T-helper 17 cell (primary cell): ENCODE data around the gene ENDOD1. TPM values are rescaled to one million over a fixed set of nuclear protein-coding genes. Genes with fewer than 3 reads are reported as not detected.
A peak's percentile ranks its signal among the peaks of the same experiment; 100 is the strongest.
"Not testable (repeated sequence)": the region's sequence is repeated elsewhere in the genome, so short reads cannot be mapped to it uniquely, and the experiment has no call there.

ENCODE experiments used
- ATAC-seq: fragments of 150-1000 bp; cut with Tn5 transposase; 2 replicates; pipeline ENCODE4 v1.10.0; 2021; ENCODE audit warnings: mild to moderate bottlenecking, moderate library complexity
- DNase-seq, 3 donors: peaks; one replicate each; pipeline versions ENCODE4 v3.0.0 to v3.0.0-alpha.2; 2020 to 2021
- H3K9me3 ChIP-seq: one replicate; pipeline ENCODE4 v1.7.0; 2013; ENCODE audit warnings: low read length, mild to moderate bottlenecking; ENCODE audit not compliant: control insufficient read depth, poor library complexity, severe bottlenecking
- H3K27ac Mint-ChIP-seq: one replicate; pipeline ENCODE4 v1.8.0; 2022; ENCODE audit warnings: mild to moderate bottlenecking, moderate library complexity, mixed read lengths
- H3K27me3 Mint-ChIP-seq: one replicate; pipeline ENCODE4 v1.8.0; 2022; ENCODE audit warnings: mixed read lengths
- H3K36me3 Mint-ChIP-seq: one replicate; pipeline ENCODE4 v1.8.0; 2022; ENCODE audit warnings: low read depth, mixed read lengths
- H3K4me1 Mint-ChIP-seq: one replicate; pipeline ENCODE4 v1.8.0; 2022; ENCODE audit warnings: mild to moderate bottlenecking, mixed read lengths
- H3K4me3 Mint-ChIP-seq: one replicate; pipeline ENCODE4 v1.8.0; 2022; ENCODE audit warnings: mild to moderate bottlenecking, moderate library complexity, mixed read lengths
- total RNA-seq, 4 donors: library from RNA in 2 of 4; stranded (reverse) in 2 of 4; gene quantifications; one replicate each; pipeline ENCODE4 v1.2.3 and lab custom pipeline; 2022 to 2026

The ENDOD1 gene
- total RNA-seq, 2 donors from 2014 or later, result 7.3 to 22.5 TPM

DNA sequence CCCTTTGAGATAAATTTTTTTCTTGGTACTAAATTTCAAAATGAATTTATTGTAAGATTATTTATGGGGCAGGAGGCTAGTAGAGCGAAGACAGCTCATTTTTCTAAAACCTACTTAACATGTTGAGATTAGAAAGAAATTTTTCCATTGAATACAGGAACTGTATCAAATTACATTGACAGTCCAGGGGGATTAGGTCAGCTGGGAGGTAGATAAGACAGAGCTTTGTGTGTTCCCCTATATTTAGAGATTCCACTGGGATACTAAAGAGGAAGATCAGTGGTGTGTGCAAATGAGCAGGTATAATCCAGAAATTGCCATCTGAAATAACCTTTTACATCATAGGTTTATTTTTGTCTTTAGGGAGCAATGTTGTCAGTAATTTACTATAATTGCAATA is 32.1 kb downstream of the ENDOD1 start:
- Mint-ChIP-seq H3K27me3 (no peaks in the 10 kb centered on the region), H3K36me3 (peaks cover 2% of the 10 kb centered on the region), H3K4me3 (no peak overlapping the region), H3K4me1 (peaks cover 8% of the 10 kb centered on the region), H3K27ac (no peak overlapping the region)
- ATAC-seq, result no peak
- no peaks in the 10 kb centered on the region for H3K9me3 ChIP-seq
- no peak for DNase-seq

DNA sequence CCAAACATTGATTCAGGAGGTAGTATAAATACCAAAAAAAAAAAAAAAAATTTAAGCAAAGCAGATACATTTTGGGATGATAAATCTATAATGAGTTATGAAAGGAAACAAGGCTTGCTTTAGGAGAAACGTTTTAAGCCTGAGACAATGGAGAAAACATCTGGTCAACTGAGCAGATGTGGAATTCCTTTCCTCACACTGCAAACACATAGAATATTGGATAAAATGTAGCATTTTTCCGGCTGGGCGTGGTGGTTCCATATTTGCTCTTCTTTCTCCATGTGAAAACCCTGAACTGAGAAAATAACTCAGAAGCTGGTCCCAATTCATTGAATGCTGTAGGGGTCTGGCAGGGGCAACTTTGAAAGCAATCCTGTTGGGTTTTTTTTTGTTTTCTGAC is 33.9 kb downstream of the ENDOD1 start:
- H3K36me3 Mint-ChIP-seq, result peaks cover 2% of the 10 kb centered on the region
- no peaks in the 10 kb centered on the region for H3K9me3 ChIP-seq
- H3K27ac Mint-ChIP-seq, result no peak overlapping the region
- H3K4me3 Mint-ChIP-seq, result no peak overlapping the region
- ATAC-seq (no peak), DNase-seq (no peak)
- H3K27me3 Mint-ChIP-seq, result no peaks in the 10 kb centered on the region
- H3K4me1 Mint-ChIP-seq, result peaks cover 8% of the 10 kb centered on the region

DNA sequence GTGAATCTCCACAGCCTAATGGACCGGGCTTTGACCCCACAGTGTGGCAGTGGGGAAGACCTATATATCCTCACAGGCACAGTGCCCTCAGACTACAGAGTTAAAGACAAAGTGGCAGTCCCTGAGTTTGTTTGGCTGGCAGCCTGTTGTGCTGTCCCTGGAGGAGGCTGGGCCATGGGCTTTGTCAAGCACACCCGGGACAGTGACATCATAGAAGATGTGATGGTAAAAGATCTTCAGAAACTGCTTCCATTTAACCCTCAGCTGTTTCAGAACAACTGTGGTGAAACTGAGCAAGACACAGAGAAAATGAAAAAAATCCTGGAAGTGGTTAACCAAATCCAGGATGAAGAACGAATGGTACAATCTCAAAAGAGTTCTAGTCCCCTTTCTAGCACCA is 39.0 kb downstream of the ENDOD1 start:
- H3K36me3 Mint-ChIP-seq, result peaks cover 7% of the 10 kb centered on the region
- H3K4me3 Mint-ChIP-seq, result peak overlapping the region; percentile 12
- H3K27me3 Mint-ChIP-seq, result no peaks in the 10 kb centered on the region

DNA sequence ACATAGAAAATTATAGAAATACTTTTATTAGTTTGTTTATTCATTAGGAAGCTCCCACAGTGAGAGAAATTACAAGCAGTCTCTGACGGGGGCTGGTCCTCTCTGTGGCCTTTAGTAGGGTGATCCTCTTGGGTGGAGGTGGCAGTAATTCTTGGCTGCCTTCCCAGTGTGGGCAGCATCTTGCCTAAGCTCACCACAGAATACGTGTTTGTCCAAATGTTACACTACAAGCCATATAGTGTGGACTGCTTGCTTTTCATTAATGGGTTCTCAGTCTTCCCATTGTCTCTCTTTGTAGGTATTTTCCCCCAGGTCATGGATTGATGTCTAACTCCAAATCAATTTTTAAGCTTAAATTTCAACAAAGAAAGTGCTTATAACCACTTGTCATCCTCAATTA is 43.3 kb downstream of the ENDOD1 start:
- DNase-seq (no peak), ATAC-seq (no peak)
- Mint-ChIP-seq H3K4me1 (peaks cover 5% of the 10 kb centered on the region), H3K4me3 (no peak overlapping the region), H3K36me3 (peaks cover 7% of the 10 kb centered on the region), H3K27ac (no peak overlapping the region), H3K27me3 (no peaks in the 10 kb centered on the region)
- no peaks in the 10 kb centered on the region for H3K9me3 ChIP-seq

More for the DNA sequence above, 39.0 kb downstream of the ENDOD1 start:
- Mint-ChIP-seq H3K4me1 (peaks cover 5% of the 10 kb centered on the region), H3K27ac (no peak overlapping the region)
- ATAC-seq (no peak), DNase-seq (no peak)
- H3K9me3 ChIP-seq, result no peaks in the 10 kb centered on the region

DNA sequence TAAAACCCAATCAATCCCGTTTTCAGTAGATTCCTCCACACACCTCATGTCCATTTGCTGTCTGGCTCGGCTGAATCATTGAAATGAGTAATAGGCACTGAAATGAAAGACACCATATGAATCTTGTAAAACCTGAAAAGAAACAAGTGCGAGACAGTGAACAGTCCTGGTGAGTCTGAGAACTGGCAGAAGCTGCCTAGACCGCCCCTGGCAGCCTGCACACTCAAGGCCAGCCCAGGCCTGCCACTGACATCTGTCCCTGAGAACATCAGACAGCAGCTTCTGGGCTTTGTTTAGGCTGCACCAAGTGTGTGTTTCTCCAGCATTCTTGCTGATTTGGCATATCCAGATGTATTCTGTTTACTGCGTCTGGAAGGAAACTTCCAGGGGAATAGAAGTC is 44.8 kb downstream of the ENDOD1 start:
- no peak for ATAC-seq

DNA sequence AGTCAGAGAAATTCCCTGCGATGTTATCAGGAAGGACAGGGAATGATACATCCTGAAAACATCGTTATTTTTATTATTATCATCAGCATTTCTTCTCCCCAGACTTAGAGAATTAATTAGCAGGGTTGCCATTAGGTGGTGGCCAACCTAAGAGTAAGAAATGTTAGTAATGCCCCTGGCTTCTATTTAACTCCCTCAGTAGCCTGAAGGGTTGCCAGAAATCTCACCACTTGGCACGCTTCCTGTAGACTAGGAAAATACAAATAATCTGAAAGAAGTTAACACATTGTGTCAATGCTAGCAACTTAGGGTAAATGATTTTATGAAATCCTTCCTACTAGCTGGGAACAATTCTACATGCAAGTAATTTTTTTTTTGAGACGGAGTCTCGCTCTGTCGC is 45.5 kb downstream of the ENDOD1 start:
- H3K4me3 Mint-ChIP-seq, result no peak overlapping the region

More for the DNA sequence above, 44.8 kb downstream of the ENDOD1 start:
- Mint-ChIP-seq H3K4me3 (no peak overlapping the region), H3K36me3 (peaks cover 4% of the 10 kb centered on the region), H3K27ac (no peak overlapping the region), H3K27me3 (peaks cover 6% of the 10 kb centered on the region), H3K4me1 (peaks cover 8% of the 10 kb centered on the region)
- no peaks in the 10 kb centered on the region for H3K9me3 ChIP-seq
- no peak for DNase-seq

DNA sequence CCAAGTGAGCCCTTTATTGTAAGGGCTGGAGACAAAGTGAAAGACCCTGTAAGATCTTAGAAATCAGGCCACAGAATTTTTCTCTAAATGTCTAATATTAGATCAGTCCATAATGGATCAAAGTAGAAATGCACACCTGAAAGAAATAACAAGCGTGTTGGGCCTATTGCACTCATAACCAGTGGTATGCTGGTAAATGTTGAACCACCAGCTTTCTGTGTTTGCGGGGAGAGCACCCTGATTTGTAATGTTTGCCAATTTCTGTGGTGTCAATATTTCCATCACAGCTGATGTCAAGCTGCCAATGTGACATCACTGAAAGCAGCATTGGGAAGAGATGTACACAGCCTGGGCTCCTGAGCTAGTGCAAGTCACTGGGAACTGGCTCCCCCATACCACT is 46.2 kb downstream of the ENDOD1 start:
- Mint-ChIP-seq H3K27me3 (peaks cover 16% of the 10 kb centered on the region), H3K36me3 (peaks cover 4% of the 10 kb centered on the region), H3K4me3 (no peak overlapping the region), H3K4me1 (peaks cover 8% of the 10 kb centered on the region), H3K27ac (no peak overlapping the region)
- ATAC-seq, result no peak
- DNase-seq, result no peak
- no peaks in the 10 kb centered on the region for H3K9me3 ChIP-seq

More for the DNA sequence above, 45.5 kb downstream of the ENDOD1 start:
- Mint-ChIP-seq H3K27ac (no peak overlapping the region), H3K36me3 (peaks cover 4% of the 10 kb centered on the region), H3K4me1 (peaks cover 8% of the 10 kb centered on the region), H3K27me3 (peaks cover 13% of the 10 kb centered on the region)
- no peak for ATAC-seq
- H3K9me3 ChIP-seq, result no peaks in the 10 kb centered on the region
- DNase-seq, result no peak

DNA sequence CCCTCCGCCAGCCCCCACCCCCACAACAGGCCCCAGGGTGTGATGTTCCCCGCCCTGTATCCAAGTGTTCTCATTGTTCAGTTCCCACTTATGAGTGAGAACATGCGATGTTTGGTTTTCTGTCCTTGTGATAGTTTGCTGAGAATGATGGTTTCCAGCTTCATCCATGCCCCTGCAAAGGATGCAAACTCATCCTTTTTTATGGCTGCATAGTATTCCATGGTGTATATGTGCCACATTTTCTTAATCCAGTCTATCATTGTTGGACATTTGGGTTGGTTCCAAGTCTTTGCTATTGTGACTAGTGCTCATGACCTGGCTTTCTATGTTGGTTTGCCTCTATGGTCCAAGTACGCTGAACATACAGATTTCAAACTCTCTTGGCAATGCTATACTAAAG is 47.1 kb downstream of the ENDOD1 start:
- not testable (repeated sequence) for H3K9me3 ChIP-seq, H3K36me3 Mint-ChIP-seq, H3K27ac Mint-ChIP-seq, H3K4me3 Mint-ChIP-seq, DNase-seq, H3K4me1 Mint-ChIP-seq, ATAC-seq
- H3K27me3 Mint-ChIP-seq, result peaks cover 16% of the 10 kb centered on the region

DNA sequence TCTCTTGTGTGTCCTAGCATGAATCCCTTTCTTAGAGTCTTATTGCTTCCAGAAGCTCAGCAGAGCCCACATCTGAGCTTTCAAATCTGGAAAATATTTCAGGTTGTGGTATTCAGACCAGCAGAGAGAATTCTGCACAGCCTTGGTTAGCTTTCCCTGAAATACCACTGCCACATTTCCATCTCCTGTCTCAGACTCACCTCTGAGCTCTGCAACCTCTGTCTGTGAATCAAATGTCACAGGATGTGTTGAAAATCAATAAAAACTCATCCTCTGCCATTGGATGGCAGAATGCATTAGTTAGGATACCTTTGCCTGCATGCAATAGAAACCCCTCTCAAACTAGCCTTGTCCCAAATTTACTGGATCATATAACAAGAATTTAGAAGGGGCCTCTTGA is 47.7 kb downstream of the ENDOD1 start:
- no peaks in the 10 kb centered on the region for H3K9me3 ChIP-seq
- ATAC-seq (no peak), DNase-seq (no peak)
- H3K27ac Mint-ChIP-seq, result no peak overlapping the region
- H3K36me3 Mint-ChIP-seq, result peaks cover 2% of the 10 kb centered on the region
- peaks cover 5% of the 10 kb centered on the region for H3K4me1 Mint-ChIP-seq
- H3K27me3 Mint-ChIP-seq, result peaks cover 19% of the 10 kb centered on the region
- H3K4me3 Mint-ChIP-seq, result no peak overlapping the region

DNA sequence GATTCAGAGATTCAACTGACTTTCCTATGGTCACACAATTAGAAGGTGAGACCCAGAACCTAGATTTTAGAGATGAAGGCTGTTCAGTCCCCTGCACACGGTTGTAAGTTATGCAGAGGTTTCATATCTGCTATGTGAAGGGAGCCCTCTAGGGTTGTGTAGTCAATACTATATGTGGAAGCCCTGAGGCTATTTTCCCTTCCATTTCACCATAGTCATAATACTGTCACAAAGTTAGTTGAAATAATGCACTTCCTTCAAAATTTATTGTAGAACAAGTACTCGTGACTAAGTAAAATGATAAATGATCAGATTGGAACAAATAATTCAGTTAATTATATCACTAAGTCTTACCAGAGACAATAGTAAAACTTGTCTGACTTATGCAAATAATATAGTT is 48.8 kb downstream of the ENDOD1 start:
- H3K36me3 Mint-ChIP-seq, result no peaks in the 10 kb centered on the region
- peaks cover 4% of the 10 kb centered on the region for H3K4me1 Mint-ChIP-seq
- no peak overlapping the region for H3K4me3 Mint-ChIP-seq
- H3K27ac Mint-ChIP-seq, result no peak overlapping the region
- no peaks in the 10 kb centered on the region for H3K9me3 ChIP-seq
- no peak for DNase-seq
- ATAC-seq, result peak; percentile 58
- H3K27me3 Mint-ChIP-seq, result peaks cover 27% of the 10 kb centered on the region

DNA sequence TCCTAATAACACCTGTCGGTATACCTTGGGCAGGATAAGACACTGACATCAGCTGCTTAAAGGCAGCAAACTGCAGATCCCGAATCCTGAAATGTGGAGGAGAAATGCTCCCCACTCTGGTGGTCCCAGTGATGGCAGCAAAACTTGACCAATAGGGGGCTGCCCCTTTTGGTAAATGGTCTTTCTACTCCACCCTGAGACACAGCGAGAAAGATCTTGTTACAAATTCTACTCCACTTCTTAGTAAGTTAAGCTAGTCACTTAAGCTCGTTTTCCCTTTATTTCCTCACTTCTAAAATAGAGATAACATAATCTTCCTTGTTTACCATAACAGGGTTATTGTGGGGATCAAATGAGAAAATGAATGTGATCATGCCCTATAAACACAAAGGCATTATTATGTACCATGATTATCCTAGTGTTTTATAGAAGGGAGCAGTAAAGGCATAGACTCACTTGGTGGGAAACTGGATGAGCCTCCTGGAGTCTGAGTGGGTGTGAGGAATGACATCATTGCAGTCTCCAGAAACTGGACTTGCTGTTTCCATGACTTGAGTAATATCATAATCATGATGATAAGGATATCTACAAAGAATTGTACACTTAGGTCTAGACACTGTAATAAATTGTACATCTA is 50.9 kb downstream of the ENDOD1 start:
- Mint-ChIP-seq H3K4me3 (no peak overlapping the region), H3K4me1 (peaks cover 6% of the 10 kb centered on the region), H3K36me3 (no peaks in the 10 kb centered on the region), H3K27ac (no peak overlapping the region), H3K27me3 (peaks cover 44% of the 10 kb centered on the region)
- ATAC-seq (no peak), DNase-seq (no peak)
- H3K9me3 ChIP-seq, result no peaks in the 10 kb centered on the region

DNA sequence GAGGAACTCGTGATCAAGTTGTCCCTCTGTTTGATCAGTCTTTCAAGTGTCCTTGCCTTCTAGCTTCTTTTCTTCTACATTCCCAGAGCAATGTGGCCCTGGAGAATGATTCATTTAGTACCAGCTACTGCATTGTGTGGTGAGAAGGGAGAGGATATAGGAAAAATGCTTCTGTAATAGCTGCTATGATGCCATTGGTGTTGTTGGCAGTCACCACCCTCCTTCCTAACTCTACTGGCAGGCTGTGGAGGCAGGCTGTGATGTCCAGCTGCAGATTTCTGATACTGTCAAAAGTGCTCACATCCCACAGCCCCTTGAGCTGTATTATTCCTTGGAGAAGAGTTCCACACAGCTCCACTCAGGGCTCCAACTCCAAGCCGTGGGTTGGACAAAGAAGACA is 52.8 kb downstream of the ENDOD1 start:
- ATAC-seq (no peak), DNase-seq (no peak)
- Mint-ChIP-seq H3K4me3 (no peak overlapping the region), H3K27me3 (peaks cover 54% of the 10 kb centered on the region), H3K27ac (no peak overlapping the region), H3K4me1 (peaks cover 8% of the 10 kb centered on the region), H3K36me3 (no peaks in the 10 kb centered on the region)
- no peaks in the 10 kb centered on the region for H3K9me3 ChIP-seq

DNA sequence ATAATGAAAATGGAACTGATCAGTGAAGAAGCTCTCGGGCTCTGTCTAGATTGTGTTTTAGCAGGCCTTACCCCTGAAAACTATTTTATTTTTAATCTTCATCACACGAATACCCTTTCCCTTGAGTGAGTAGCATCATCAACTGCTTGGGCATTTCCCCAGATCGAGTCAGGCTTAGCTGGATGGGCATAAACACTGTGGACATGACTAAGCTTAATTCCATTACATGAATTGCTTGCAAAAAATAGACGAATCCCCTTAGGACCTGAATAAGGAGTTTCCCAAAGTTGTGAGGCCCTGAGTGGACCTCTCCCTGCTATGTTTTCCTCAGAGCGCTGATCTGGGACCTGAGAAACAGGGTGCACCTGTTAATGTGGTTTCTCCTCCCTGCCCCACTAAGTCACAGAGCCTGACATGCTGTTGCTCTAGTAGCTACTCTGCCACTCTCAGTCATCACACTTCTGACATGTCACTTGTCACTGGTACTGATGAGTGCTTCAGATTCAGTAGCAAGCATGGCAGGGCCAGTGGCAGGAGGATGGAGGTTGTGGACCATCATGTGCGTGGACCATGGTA is 53.5 kb downstream of the ENDOD1 start:
- H3K27ac Mint-ChIP-seq, result no peak overlapping the region
- DNase-seq (no peak), ATAC-seq (no peak)
- H3K36me3 Mint-ChIP-seq, result no peaks in the 10 kb centered on the region
- peaks cover 55% of the 10 kb centered on the region for H3K27me3 Mint-ChIP-seq
- peaks cover 9% of the 10 kb centered on the region for H3K4me1 Mint-ChIP-seq
- H3K9me3 ChIP-seq, result no peaks in the 10 kb centered on the region
- no peak overlapping the region for H3K4me3 Mint-ChIP-seq
